Endodermal cell (in vitro differentiated cells): ENCODE measurements around the gene SCN11A. TPM values are rescaled to one million over a fixed set of nuclear protein-coding genes. Genes with fewer than 3 reads are reported as not detected.

ENCODE experiments used
- DNase-seq: peaks from one replicate; pipeline ENCODE4 v3.0.0-alpha.2; 2017
- H3K27ac ChIP-seq: 2 replicates; pipeline ENCODE4 v1.5.1; 2013; ENCODE audit warnings: mild to moderate bottlenecking, low read depth, low read length, moderate library complexity
- H3K27me3 ChIP-seq: 2 replicates; pipeline ENCODE4 v1.6.1; 2013; ENCODE audit warnings: mild to moderate bottlenecking, low read length, moderate library complexity; ENCODE audit not compliant: insufficient read depth, control insufficient read depth, poor library complexity, severe bottlenecking
- H3K36me3 ChIP-seq: 2 replicates; pipeline ENCODE4 v1.7.0; 2013; ENCODE audit warnings: mild to moderate bottlenecking, low read length, moderate library complexity; ENCODE audit not compliant: control insufficient read depth, insufficient read depth
- H3K4me1 ChIP-seq: one replicate; pipeline ENCODE4 v1.7.0; 2013; ENCODE audit warnings: low read length; ENCODE audit not compliant: control insufficient read depth, insufficient read depth
- H3K4me3 ChIP-seq: 2 replicates; pipeline ENCODE4 v1.5.1; 2013; ENCODE audit warnings: mild to moderate bottlenecking, low read length, moderate library complexity
- H3K9ac ChIP-seq: 2 replicates; pipeline ENCODE4 v1.6.1; 2013; ENCODE audit warnings: mild to moderate bottlenecking, low read length, moderate library complexity; ENCODE audit not compliant: poor library complexity, severe bottlenecking; ENCODE audit errors: extremely low read depth
- H3K9me3 ChIP-seq: 2 replicates; pipeline ENCODE4 v1.6.1; 2013; ENCODE audit warnings: mild to moderate bottlenecking, low read length, moderate library complexity; ENCODE audit not compliant: control insufficient read depth
- H3K27ac Mint-ChIP-seq: 2 replicates; pipeline ENCODE4 v1.8.0; 2020; ENCODE audit warnings: mixed read lengths
- H3K27me3 Mint-ChIP-seq: 2 replicates; pipeline ENCODE4 v1.8.0; 2021; ENCODE audit warnings: mild to moderate bottlenecking, mixed read lengths; ENCODE audit not compliant: insufficient read depth
- H3K36me3 Mint-ChIP-seq: 2 replicates; pipeline ENCODE4 v1.8.0; 2020; ENCODE audit warnings: low read depth, mixed read lengths
- H3K4me1 Mint-ChIP-seq: 2 replicates; pipeline ENCODE4 v1.8.0; 2020; ENCODE audit warnings: mixed read lengths
- H3K4me3 Mint-ChIP-seq: 2 replicates; pipeline ENCODE4 v1.8.0; 2020; ENCODE audit warnings: mild to moderate bottlenecking, moderate library complexity, mixed read lengths
- H3K9me3 Mint-ChIP-seq: 2 replicates; pipeline ENCODE4 v1.8.0; 2020; ENCODE audit warnings: mild to moderate bottlenecking, mixed read lengths
- WGBS, 2 experiments: methylation state at CpG; one replicate each; pipeline versions ENCODE4 v1.1.5 to v1.1.7; 2013; ENCODE audit warnings: missing lambda C conversion rate in 2 of 2, mixed read lengths in 1 of 2; ENCODE audit not compliant: insufficient coverage in 1 of 2, insufficient read length in 1 of 2; 5-methylcytosine and 5-hydroxymethylcytosine counted together
- total RNA-seq, 2 donors: library from RNA; stranded (reverse); fragmentation: NEBNext Ultra II Directional in 1 of 2; extraction: Animal tissue kit (Norgen Biotek cat#: 25700) in 1 of 2; gene quantifications; 2 replicates in 1 of 2; 3 replicates in 1 of 2; pipeline ENCODE4 v1.2.1, GENCODE V29; 2021
- TF ChIP-seq, protein P1 (sequence below): fragments of 200-600 bp; sonication (generic); conservative IDR thresholded peaks from 2 replicates; pipeline ENCODE4 v1.5.0; 2021; ENCODE audit warnings: antibody characterized with exemption, mild to moderate bottlenecking

SCN11A gene
- total RNA-seq, 2 donors from 2014 or later: 0.40 to 0.81 TPM

DNA sequence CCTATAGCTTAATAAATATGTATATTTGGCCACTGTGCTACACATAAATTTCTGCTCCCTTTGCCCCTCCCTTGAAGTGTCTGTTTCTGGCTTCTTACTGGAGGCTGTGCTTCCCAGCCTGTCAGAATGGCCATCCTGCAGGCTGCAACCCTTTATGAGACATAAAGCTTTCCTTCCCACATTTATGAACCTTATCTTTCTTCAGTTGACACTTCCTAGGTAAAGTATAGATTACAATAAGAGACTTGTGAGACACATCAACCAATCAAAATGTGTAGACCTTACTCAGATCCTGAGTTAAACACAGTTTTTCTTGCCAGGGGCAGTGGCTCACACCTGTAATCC lies 29.5 kb downstream of the SCN11A start:
- H3K27me3 Mint-ChIP-seq: no peaks in the 10 kb centered on the region
- H3K4me1 Mint-ChIP-seq: peaks cover 3% of the 10 kb centered on the region
- Histone ChIP-seq H3K4me1 (no peaks in the 10 kb centered on the region), H3K36me3 (no peaks in the 10 kb centered on the region), H3K4me3 (no peak overlapping the region), H3K27me3 (peaks cover 7% of the 10 kb centered on the region), H3K9me3 (no peaks in the 10 kb centered on the region), H3K9ac (no peak overlapping the region), H3K27ac (no peak overlapping the region)
- no peak overlapping the region for H3K4me3 Mint-ChIP-seq
- DNase-seq: no peak
- H3K9me3 Mint-ChIP-seq: no peaks in the 10 kb centered on the region
- H3K27ac Mint-ChIP-seq: no peak overlapping the region
- no peaks in the 10 kb centered on the region for H3K36me3 Mint-ChIP-seq
- TF ChIP-seq, protein P1, sequence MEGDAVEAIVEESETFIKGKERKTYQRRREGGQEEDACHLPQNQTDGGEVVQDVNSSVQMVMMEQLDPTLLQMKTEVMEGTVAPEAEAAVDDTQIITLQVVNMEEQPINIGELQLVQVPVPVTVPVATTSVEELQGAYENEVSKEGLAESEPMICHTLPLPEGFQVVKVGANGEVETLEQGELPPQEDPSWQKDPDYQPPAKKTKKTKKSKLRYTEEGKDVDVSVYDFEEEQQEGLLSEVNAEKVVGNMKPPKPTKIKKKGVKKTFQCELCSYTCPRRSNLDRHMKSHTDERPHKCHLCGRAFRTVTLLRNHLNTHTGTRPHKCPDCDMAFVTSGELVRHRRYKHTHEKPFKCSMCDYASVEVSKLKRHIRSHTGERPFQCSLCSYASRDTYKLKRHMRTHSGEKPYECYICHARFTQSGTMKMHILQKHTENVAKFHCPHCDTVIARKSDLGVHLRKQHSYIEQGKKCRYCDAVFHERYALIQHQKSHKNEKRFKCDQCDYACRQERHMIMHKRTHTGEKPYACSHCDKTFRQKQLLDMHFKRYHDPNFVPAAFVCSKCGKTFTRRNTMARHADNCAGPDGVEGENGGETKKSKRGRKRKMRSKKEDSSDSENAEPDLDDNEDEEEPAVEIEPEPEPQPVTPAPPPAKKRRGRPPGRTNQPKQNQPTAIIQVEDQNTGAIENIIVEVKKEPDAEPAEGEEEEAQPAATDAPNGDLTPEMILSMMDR: no peak

DNA sequence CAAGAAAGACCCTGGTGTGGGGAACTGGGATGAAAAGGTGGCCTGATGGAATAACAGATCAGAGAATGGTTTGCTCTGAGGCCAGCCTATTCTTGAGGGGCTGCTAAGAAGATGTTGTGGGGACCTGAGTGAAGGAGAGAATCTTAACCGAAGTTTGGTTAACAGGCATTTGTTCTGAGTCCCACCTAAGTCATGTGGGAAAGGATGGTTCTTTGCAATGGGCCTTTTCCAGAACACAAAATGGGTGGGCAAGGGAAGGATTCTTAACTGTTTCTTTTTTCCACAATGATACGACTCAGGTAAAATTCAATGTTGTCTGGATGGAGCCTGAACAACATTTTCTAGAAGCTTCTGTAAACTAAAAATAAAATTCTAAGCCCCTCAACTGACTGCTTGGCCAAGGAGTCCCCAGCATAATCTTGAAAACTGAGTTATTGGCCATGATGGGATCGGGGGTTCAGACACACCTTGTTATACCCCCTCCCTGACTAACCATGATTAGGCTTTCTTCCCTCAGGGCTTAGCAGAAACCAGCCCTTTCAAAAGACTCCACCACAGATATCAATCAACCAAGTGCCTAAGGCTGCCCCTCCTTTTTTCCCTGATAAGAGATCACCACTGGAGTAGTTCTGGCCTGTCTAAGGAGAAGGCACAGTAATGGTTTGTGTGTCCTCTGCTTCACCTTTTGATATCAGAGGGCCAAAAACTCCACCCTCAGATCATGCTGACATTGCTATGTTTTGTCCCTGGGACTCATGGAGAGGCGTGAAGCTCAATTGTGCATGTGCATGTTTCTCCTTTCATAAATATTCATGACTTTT lies 30.1 kb downstream of the SCN11A start:
- H3K9me3 ChIP-seq: no peaks in the 10 kb centered on the region
- H3K9ac ChIP-seq: no peak overlapping the region
- no peak for DNase-seq
- peaks cover 7% of the 10 kb centered on the region for H3K27me3 ChIP-seq
- H3K36me3 ChIP-seq: no peaks in the 10 kb centered on the region
- no peak overlapping the region for H3K27ac ChIP-seq
- H3K4me3 ChIP-seq: no peak overlapping the region
- 95 to 100% methylated on average over 3 to 4 of the region's 4 CpGs for WGBS, 2 experiments
- Mint-ChIP-seq H3K27me3 (no peaks in the 10 kb centered on the region), H3K36me3 (no peaks in the 10 kb centered on the region), H3K27ac (no peak overlapping the region), H3K9me3 (no peaks in the 10 kb centered on the region), H3K4me1 (peaks cover 3% of the 10 kb centered on the region), H3K4me3 (no peak overlapping the region)
- no peaks in the 10 kb centered on the region for H3K4me1 ChIP-seq
- TF ChIP-seq, protein P1: no peak

DNA sequence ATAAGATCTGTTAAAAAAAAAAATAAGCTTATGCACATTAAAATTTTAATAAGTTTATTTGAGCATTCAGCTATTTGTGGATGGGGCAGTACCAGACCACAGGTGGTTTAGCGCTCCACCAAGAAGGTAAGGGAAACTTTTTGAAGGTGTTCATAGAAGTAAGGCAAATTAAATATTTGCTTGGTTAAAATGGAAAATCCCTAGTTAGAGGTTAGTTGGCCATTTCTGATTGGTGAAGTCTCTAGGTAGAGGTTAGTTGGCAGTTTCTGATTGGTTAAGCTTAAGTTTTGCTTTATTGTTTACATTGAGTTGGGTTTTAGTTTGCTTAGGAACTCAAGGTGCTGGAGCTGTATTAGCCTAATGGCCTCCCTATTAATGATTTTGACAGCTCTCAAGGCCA lies 30.7 kb downstream of the SCN11A start:
- Histone ChIP-seq H3K9me3 (no peaks in the 10 kb centered on the region), H3K36me3 (no peaks in the 10 kb centered on the region), H3K4me3 (no peak overlapping the region), H3K27me3 (peaks cover 7% of the 10 kb centered on the region), H3K9ac (no peak overlapping the region), H3K4me1 (no peaks in the 10 kb centered on the region), H3K27ac (no peak overlapping the region)
- no peak for DNase-seq
- Mint-ChIP-seq H3K27ac (no peak overlapping the region), H3K36me3 (no peaks in the 10 kb centered on the region), H3K9me3 (no peaks in the 10 kb centered on the region), H3K4me3 (no peak overlapping the region), H3K4me1 (peaks cover 3% of the 10 kb centered on the region), H3K27me3 (no peaks in the 10 kb centered on the region)
- TF ChIP-seq, protein P1: no peak
- 94% methylated on average over 1 of the region's 1 CpG; no CpG with 5 or more reads in 1 of the 2 experiments for WGBS, 2 experiments
